GM12878 (cell line): Measurements from ENCODE around the gene DNMBP. TPM values are rescaled to one million over a fixed set of nuclear protein-coding genes. Genes with fewer than 3 reads are reported as not detected.
A peak's percentile ranks its signal among the peaks of the same experiment; 100 is the strongest.

ENCODE experiments used
- ATAC-seq: fragments of 200-7000 bp; cut with Tn5 transposase; 3 replicates; pipeline ENCODE4 v1.9.1; 2020; ENCODE audit warnings: mild to moderate bottlenecking, moderate library complexity
- BruUV-seq: library from RNA; stranded (reverse); fragments of 400-500 nt; replicated peaks from 2 replicates; lab custom pipeline; 2021; lab: Mats Ljungman, UMichigan
- CTCF ChIA-PET: fragments of 300-600 bp; sonication (Branson Sonifier 250); formaldehyde crosslinking; extraction: SDS; loops from one replicate; lab custom pipeline; 2021; ENCODE audit warnings: inconsistent platforms; lab: Yijun Ruan, JAX
- POLR2A ChIA-PET: fragments of 350-600 bp; formaldehyde crosslinking; extraction: SDS; loops from one replicate; lab custom pipeline; 2021; ENCODE audit warnings: inconsistent platforms; lab: Charles Lee
- RAD21 ChIA-PET: fragments of 300-600 bp; sonication (Branson Sonifier 250); formaldehyde crosslinking; loops from one replicate; lab custom pipeline; 2023; ENCODE audit warnings: antibody characterized with exemption; ENCODE audit not compliant: unreplicated experiment; lab: Charles Lee
- SMC1A ChIA-PET: fragments of 300-600 bp; sonication (Branson Sonifier 250); formaldehyde crosslinking; loops from one replicate; lab custom pipeline; 2023; ENCODE audit not compliant: unreplicated experiment, uncharacterized antibody; lab: Charles Lee
- DNase-seq: peaks from one replicate; pipeline ENCODE4 v3.0.0-alpha.2; 2011; ENCODE audit warnings: low read depth, low spot score
- FAIRE-seq: peaks from 3 replicates; lab custom pipeline; 2011; peaks lifted over from hg19 to GRCh38; lab: Jason Lieb, UNC
- H2AFZ ChIP-seq: 2 replicates; pipeline ENCODE4 v1.6.0; 2011; ENCODE audit warnings: low read depth, low read length, control low read depth; ENCODE audit not compliant: control insufficient read depth
- H3K27ac ChIP-seq: 2 replicates; pipeline ENCODE4 v1.5.1; 2011; ENCODE audit warnings: control low read depth; ENCODE audit not compliant: control insufficient read depth, insufficient read depth
- H3K27me3 ChIP-seq, 2 experiments: replicated peaks in 1 of 2; 2 replicates each; pipeline versions ENCODE4 v1.6.0 to v1.6.1; 2011; ENCODE audit warnings: low read length in 1 of 2; ENCODE audit not compliant: control insufficient read depth in 2 of 2, insufficient read depth in 2 of 2
- H3K36me3 ChIP-seq, 2 experiments: 2 replicates each; pipeline ENCODE4 v1.5.1; 2011; ENCODE audit warnings: low read length in 1 of 2; ENCODE audit not compliant: control insufficient read depth in 2 of 2, insufficient read depth in 2 of 2
- H3K4me1 ChIP-seq: 2 replicates; pipeline ENCODE4 v1.6.1; 2011; ENCODE audit warnings: mild to moderate bottlenecking, low read length, moderate library complexity, mixed read lengths; ENCODE audit not compliant: control insufficient read depth, insufficient read depth
- H3K4me2 ChIP-seq: 2 replicates; pipeline ENCODE4 v1.6.0; 2011; ENCODE audit warnings: control low read depth; ENCODE audit not compliant: control insufficient read depth, insufficient read depth
- H3K4me3 ChIP-seq: fragments of 200-600 bp; sonication (generic); 2 replicates; pipeline ENCODE4 v1.5.1; 2016
- H3K79me2 ChIP-seq: 2 replicates; pipeline ENCODE4 v1.6.0; 2011; ENCODE audit warnings: low read length; ENCODE audit not compliant: control insufficient read depth, insufficient read depth
- H3K9ac ChIP-seq: 2 replicates; pipeline ENCODE4 v1.8.0; 2011; ENCODE audit warnings: low read length, control low read depth, mixed read lengths; ENCODE audit not compliant: control insufficient read depth, insufficient read depth
- H3K9me3 ChIP-seq: replicated peaks from 3 replicates; pipeline ENCODE4 v1.5.1; 2011; ENCODE audit warnings: mild to moderate bottlenecking, low read length; ENCODE audit not compliant: control insufficient read depth, insufficient read depth
- H4K20me1 ChIP-seq: 2 replicates; pipeline ENCODE4 v1.6.0; 2011; ENCODE audit not compliant: control insufficient read depth, insufficient read depth
- ATF7 ChIP-seq: fragments of 450-650 bp; IDR thresholded peaks from 2 replicates; pipeline ENCODE4 v1.6.1; 2016; ENCODE audit warnings: low read depth, mild to moderate bottlenecking
- CREM ChIP-seq: IDR thresholded peaks from 2 replicates; pipeline ENCODE4 v1.6.1; 2014; ENCODE audit warnings: antibody characterized with exemption, low read depth
- CTCF ChIP-seq, 3 experiments: IDR thresholded peaks in 2 of 3; conservative IDR thresholded peaks in 1 of 3; 2 replicates each; pipeline ENCODE4 v1.5.1; 2011; ENCODE audit warnings: low read depth in 3 of 3, low read length in 3 of 3, mild to moderate bottlenecking in 3 of 3, control low read depth in 2 of 3, moderate library complexity in 2 of 3, inconsistent platforms in 1 of 3, mixed read lengths in 1 of 3; ENCODE audit not compliant: control insufficient read depth in 2 of 3, insufficient read depth in 1 of 3; ENCODE audit errors: extremely low read depth in 1 of 3
- MYC ChIP-seq: IDR thresholded peaks from 2 replicates; pipeline ENCODE4 v1.6.1; 2011; ENCODE audit warnings: mild to moderate bottlenecking, low read length, moderate library complexity, inconsistent platforms; ENCODE audit not compliant: insufficient read depth, insufficient replicate concordance, insufficient read length, severe bottlenecking
- RAD21 ChIP-seq: IDR thresholded peaks from 2 replicates; pipeline ENCODE4 v1.6.1; 2011; ENCODE audit warnings: mild to moderate bottlenecking, low read depth, low read length, moderate library complexity; ENCODE audit not compliant: insufficient read depth
- SMC3 ChIP-seq: IDR thresholded peaks from 2 replicates; pipeline ENCODE4 v1.6.1; 2011; ENCODE audit warnings: low read length, improper control_type of control experiment, borderline replicate concordance
- STAT3 ChIP-seq: IDR thresholded peaks from 2 replicates; pipeline ENCODE4 v1.6.1; 2011; ENCODE audit warnings: low read depth, low read length, improper control_type of control experiment
- WGBS: methylation state at CpG from one replicate; pipeline ENCODE4 v1.1.6; 2016; ENCODE audit warnings: low lambda C conversion rate; ENCODE audit not compliant: insufficient replicate concordance, insufficient coverage; ENCODE audit errors: missing lambda C conversion rate; 5-methylcytosine and 5-hydroxymethylcytosine counted together
- in situ Hi-C: fragments of 300-500 bp; cut with MboI; formaldehyde crosslinking; loops from 9 replicates; pipeline ENCODE4 v1.14.3; 2018; ENCODE audit warnings: mixed read lengths
- intact Hi-C: fragments of 100-400 bp; cut with micrococcal nuclease; formaldehyde crosslinking; loops from one replicate; pipeline ENCODE4 v1.14.2; 2022; ENCODE audit not compliant: unreplicated experiment
- polyA plus RNA-seq, 11 experiments: library from polyadenylated mRNA; depleted of rRNA in 4 of 11; unstranded in 6 of 11; stranded (reverse) in 5 of 11; fragments of >200 nt; fragmentation: Nextera tagmentation in 4 of 11; fragmentation: Illumina TruSeq in 1 of 11; extraction: Ambion mirVana in 4 of 11; extraction: Trizol in 1 of 11; gene quantifications; 1 replicate in 1 of 11; 2 replicates in 10 of 11; pipeline versions ENCODE4 v1.2.1 to v1.2.3, GENCODE V29; 2011 to 2016; ENCODE audit warnings: inconsistent platforms in 2 of 11, missing spikeins in 2 of 11, low read depth in 1 of 11
- total RNA-seq, 4 experiments: library from RNA; depleted of rRNA in 3 of 4; stranded (reverse); fragments of >200 nt in 3 of 4; fragmentation: Illumina TruSeq in 1 of 4; extraction: Trizol in 1 of 4; gene quantifications; 2 replicates each; pipeline versions ENCODE4 v1.2.1 to v1.2.3, GENCODE V29; 2013 to 2021

DNMBP gene
- total and polyA plus RNA-seq, 10 of the 15 experiments (the other 5 are each of a cell fraction or from before 2014, with no cell fraction given): 7.1 to 45.0 (median 22.0) TPM

GRCh38 chr10:99975106-99975829 is 34.5 kb downstream of the DNMBP start (continued):
- TF ChIP-seq CREM: peak; percentile 14; the same call in 1 of the 2 replicates
- TF ChIP-seq ATF7: 0 out of 2 replicates have a peak, but pooled peaks have one; percentile 18
- TF ChIP-seq MYC: no peak

- no peak for FAIRE-seq
- Histone ChIP-seq H3K9me3 (no peaks in the 10 kb centered on the region), H3K4me3 (no peak overlapping the region), H3K4me2 (no peak overlapping the region), H3K27me3 (no peaks in the 10 kb centered on the region), H3K36me3 (peaks cover 11 to 28% of the 10 kb centered on the region in 2 experiments; a peak in 3 of 4 replicates), H3K27ac (no peak overlapping the region), H4K20me1 (no peaks in the 10 kb centered on the region), H3K79me2 (peaks cover 64% of the 10 kb centered on the region), H3K4me1 (peaks cover 36% of the 10 kb centered on the region), H2AFZ (no peak overlapping the region), H3K9ac (no peak overlapping the region)
- no peak for DNase-seq
- 72% methylated on average over 2 of the region's 2 CpGs for WGBS
- in situ Hi-C loops (no loop called here), intact Hi-C loops (loop anchor here (10.0 kb wide), 1 partner anchor 212 kb away; the partner anchor contains the start of gene ERLIN1)
- CTCF ChIA-PET: interaction anchor here (1.6 to 16.3 kb wide), 3 partner anchors 36 to 74 kb away, joined by 5 to 318 read pairs (median 50); partner anchors contain the start of gene DNMBP
- no peak for TF ChIP-seq STAT3
- TF ChIP-seq RAD21: peak; percentile 61
- TF ChIP-seq CTCF (IDR thresholded peaks at IDR 0.05 in 2 of 3, conservative IDR thresholded peaks at IDR 0.05 in 1 of 3; ENCODE audit: control insufficient read depth in 2 of 3, extremely low read depth in 1 of 3, insufficient read depth in 1 of 3, low read depth in 3 of 3, low read length in 3 of 3): peak; percentile 21 to 40 (median 36); a peak in 5 of 6 replicates
- TF ChIP-seq SMC3: peak; percentile 34; the same call in 1 of the 2 replicates
- no TSS peak for BruUV-seq
- no peak for ATAC-seq
- RAD21 ChIA-PET: interaction anchor here (1.6 to 15.1 kb wide), 3 partner anchors 33 to 73 kb away, joined by 6 to 255 read pairs (median 14); partner anchors contain the start of gene DNMBP
- SMC1A ChIA-PET: interaction anchor here (17.5 kb wide), 1 partner anchor 31 kb away, joined by 531 read pairs; the partner anchor contains the start of gene DNMBP
- POLR2A ChIA-PET: no interaction called here
Observed at GRCh38 chr10:99973190-99973589, 36.6 kb downstream of the DNMBP start.
